ENCODE measurements around the gene ITGAE. TPM values are rescaled to one million over a fixed set of nuclear protein-coding genes. Genes with fewer than 3 reads are reported as not detected.

Gene ITGAE
- polyA plus RNA-seq, 2 of the 4 experiments (the other 2 are of a cell fraction): 154 to 156 TPM

DNA sequence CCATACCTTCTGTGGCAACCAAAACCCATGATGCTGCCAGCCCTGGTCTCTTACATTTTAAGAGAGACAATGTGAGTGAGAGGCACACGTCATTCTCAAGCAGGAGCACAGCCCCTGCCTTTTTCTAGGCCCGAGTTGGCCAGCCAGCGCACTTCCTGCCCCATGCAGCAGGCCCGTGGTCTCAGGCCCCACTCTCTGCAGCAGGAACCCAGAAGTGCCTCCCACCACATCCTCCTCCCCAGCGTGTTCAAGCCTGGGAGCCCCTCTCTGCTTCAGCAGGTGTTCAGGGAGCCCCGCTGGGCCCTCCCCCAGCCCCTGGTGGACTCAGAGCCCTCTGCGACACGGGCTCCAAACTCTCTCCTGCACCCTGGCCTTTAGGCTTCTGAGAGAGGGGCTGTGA is 30.5 kb downstream of the ITGAE start:
- Histone ChIP-seq H3K4me1 (peaks cover 13% of the 10 kb centered on the region), H3K4me2 (no peak overlapping the region), H3K9me3 (no peaks in the 10 kb centered on the region), H3K27ac (no peak overlapping the region), H3K4me3 (no peak overlapping the region)
- 70% methylated on average over 8 of the region's 8 CpGs for WGBS (ENCODE audit: missing lambda C conversion rate)
- ATAC-seq: 0 out of 6 replicates have a peak, but pooled peaks of 1 of the 2 experiments have one; percentile 19
- FAIRE-seq: no peak
- TF ChIP-seq POLR2AphosphoS2 (conservative IDR thresholded peaks at IDR 0.05; ENCODE audit: low read length) (no peak), NR3C1 (IDR thresholded peaks at IDR 0.05) (no peak), CEBPB (IDR thresholded peaks at IDR 0.05) (no peak), RCOR1 (IDR thresholded peaks at IDR 0.05; ENCODE audit: low read depth, low read length) (no peak)
- TF ChIP-seq, protein P1, sequence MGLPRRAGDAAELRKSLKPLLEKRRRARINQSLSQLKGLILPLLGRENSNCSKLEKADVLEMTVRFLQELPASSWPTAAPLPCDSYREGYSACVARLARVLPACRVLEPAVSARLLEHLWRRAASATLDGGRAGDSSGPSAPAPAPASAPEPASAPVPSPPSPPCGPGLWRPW (IDR thresholded peaks at IDR 0.05): no peak
- no peak for DNase-seq (ENCODE audit: low read depth in 1 of 2, low spot score in 1 of 2)
- POLR2A ChIA-PET: no interaction called here
- CTCF ChIA-PET: interaction anchor here (0.8 to 2.0 kb wide), 4 partner anchors 12 to 36 kb away, joined by 3 to 15 read pairs (median 4); no protein-coding TSS in a partner anchor

GRCh38 chr17:3768769-3769168 is 32.2 kb downstream of the ITGAE start:
- Histone ChIP-seq H3K9me3 (no peaks in the 10 kb centered on the region), H3K4me3 (no peak overlapping the region), H3K27ac (no peak overlapping the region), H3K4me1 (peaks cover 7% of the 10 kb centered on the region), H3K4me2 (no peak overlapping the region)
- ChIA-PET CTCF (interaction anchor here (0.6 to 2.0 kb wide), 7 partner anchors 8 to 62 kb away, joined by 3 to 15 read pairs (median 3); no protein-coding TSS in a partner anchor), POLR2A (no interaction called here)
- FAIRE-seq (no peak), DNase-seq (ENCODE audit: low read depth in 1 of 2, low spot score in 1 of 2) (no peak), ATAC-seq (no peak)
- TF ChIP-seq EHF (CRISPR knock-in tag; IDR thresholded peaks at IDR 0.05): no peak
- TF ChIP-seq, protein P2, sequence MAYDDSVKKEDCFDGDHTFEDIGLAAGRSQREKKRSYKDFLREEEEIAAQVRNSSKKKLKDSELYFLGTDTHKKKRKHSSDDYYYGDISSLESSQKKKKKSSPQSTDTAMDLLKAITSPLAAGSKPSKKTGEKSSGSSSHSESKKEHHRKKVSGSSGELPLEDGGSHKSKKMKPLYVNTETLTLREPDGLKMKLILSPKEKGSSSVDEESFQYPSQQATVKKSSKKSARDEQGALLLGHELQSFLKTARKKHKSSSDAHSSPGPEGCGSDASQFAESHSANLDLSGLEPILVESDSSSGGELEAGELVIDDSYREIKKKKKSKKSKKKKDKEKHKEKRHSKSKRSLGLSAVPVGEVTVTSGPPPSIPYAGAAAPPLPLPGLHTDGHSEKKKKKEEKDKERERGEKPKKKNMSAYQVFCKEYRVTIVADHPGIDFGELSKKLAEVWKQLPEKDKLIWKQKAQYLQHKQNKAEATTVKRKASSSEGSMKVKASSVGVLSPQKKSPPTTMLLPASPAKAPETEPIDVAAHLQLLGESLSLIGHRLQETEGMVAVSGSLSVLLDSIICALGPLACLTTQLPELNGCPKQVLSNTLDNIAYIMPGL (CRISPR knock-in tag; IDR thresholded peaks at IDR 0.05; ENCODE audit: borderline replicate concordance): no peak
- no peak for TF ChIP-seq TP53 (CRISPR knock-in tag; IDR thresholded peaks at IDR 0.05)
- no peak for TF ChIP-seq SREBF2 (IDR thresholded peaks at IDR 0.05)
- no peak for TF ChIP-seq CHD2 (IDR thresholded peaks at IDR 0.05; ENCODE audit: low read length, partially characterized antibody)
- TF ChIP-seq, protein P3, sequence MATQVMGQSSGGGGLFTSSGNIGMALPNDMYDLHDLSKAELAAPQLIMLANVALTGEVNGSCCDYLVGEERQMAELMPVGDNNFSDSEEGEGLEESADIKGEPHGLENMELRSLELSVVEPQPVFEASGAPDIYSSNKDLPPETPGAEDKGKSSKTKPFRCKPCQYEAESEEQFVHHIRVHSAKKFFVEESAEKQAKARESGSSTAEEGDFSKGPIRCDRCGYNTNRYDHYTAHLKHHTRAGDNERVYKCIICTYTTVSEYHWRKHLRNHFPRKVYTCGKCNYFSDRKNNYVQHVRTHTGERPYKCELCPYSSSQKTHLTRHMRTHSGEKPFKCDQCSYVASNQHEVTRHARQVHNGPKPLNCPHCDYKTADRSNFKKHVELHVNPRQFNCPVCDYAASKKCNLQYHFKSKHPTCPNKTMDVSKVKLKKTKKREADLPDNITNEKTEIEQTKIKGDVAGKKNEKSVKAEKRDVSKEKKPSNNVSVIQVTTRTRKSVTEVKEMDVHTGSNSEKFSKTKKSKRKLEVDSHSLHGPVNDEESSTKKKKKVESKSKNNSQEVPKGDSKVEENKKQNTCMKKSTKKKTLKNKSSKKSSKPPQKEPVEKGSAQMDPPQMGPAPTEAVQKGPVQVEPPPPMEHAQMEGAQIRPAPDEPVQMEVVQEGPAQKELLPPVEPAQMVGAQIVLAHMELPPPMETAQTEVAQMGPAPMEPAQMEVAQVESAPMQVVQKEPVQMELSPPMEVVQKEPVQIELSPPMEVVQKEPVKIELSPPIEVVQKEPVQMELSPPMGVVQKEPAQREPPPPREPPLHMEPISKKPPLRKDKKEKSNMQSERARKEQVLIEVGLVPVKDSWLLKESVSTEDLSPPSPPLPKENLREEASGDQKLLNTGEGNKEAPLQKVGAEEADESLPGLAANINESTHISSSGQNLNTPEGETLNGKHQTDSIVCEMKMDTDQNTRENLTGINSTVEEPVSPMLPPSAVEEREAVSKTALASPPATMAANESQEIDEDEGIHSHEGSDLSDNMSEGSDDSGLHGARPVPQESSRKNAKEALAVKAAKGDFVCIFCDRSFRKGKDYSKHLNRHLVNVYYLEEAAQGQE (IDR thresholded peaks at IDR 0.05): no peak
- TF ChIP-seq BHLHE40 (IDR thresholded peaks at IDR 0.05; ENCODE audit: low read depth, low read length): no peak
- no peak for TF ChIP-seq POLR2AphosphoS2 (conservative IDR thresholded peaks at IDR 0.05; ENCODE audit: low read length)
- TF ChIP-seq POLR2A (IDR thresholded peaks at IDR 0.05; ENCODE audit: low read length): no peak
- TF ChIP-seq HEYL (CRISPR knock-in tag; IDR thresholded peaks at IDR 0.05): no peak
- no peak for TF ChIP-seq CTCF (IDR thresholded peaks at IDR 0.05)
- TF ChIP-seq FOXS1 (CRISPR knock-in tag; IDR thresholded peaks at IDR 0.05): no peak
- TF ChIP-seq PHF8 (IDR thresholded peaks at IDR 0.05; ENCODE audit: borderline replicate concordance, low read depth): no peak
- TF ChIP-seq, protein P4, sequence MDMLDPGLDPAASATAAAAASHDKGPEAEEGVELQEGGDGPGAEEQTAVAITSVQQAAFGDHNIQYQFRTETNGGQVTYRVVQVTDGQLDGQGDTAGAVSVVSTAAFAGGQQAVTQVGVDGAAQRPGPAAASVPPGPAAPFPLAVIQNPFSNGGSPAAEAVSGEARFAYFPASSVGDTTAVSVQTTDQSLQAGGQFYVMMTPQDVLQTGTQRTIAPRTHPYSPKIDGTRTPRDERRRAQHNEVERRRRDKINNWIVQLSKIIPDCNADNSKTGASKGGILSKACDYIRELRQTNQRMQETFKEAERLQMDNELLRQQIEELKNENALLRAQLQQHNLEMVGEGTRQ (IDR thresholded peaks at IDR 0.05): no peak
- no peak for TF ChIP-seq NPAS2 (CRISPR knock-in tag; IDR thresholded peaks at IDR 0.05; ENCODE audit: borderline replicate concordance)
- no peak for TF ChIP-seq KDM1A (IDR thresholded peaks at IDR 0.05; ENCODE audit: low read depth)
- no peak for TF ChIP-seq JUNB (IDR thresholded peaks at IDR 0.05)
- no peak for TF ChIP-seq ZNF302 (CRISPR knock-in tag; IDR thresholded peaks at IDR 0.05)
- no peak for TF ChIP-seq PBX3 (IDR thresholded peaks at IDR 0.05)
- TF ChIP-seq ZC3H11A (IDR thresholded peaks at IDR 0.05): no peak
- WGBS (ENCODE audit: missing lambda C conversion rate): 71% methylated on average over 8 of the region's 8 CpGs

Measured in A549 (cell line).